Stimulated activated CD4-positive, alpha-beta T cell treated with anti-CD3 and anti-CD28 coated beads, Interleukin-2, amount 100 ng/mL, for 4 hours (primary cell): ENCODE data around the gene KIRREL3.
"Not testable (repeated sequence)": the region's sequence is repeated elsewhere in the genome, so short reads cannot be mapped to it uniquely, and the experiment has no call there.

Source experiments
- DNase-seq: peaks from one replicate; pipeline ENCODE4 v3.0.0-alpha.2; 2020; ENCODE audit warnings: low read depth

The KIRREL3 gene

GRCh38 chr11:126398721-126399120 lies 601.8 kb downstream of the KIRREL3 start:
- DNase-seq, result no peak

- no peak for DNase-seq
Observed at GRCh38 chr11:126398296-126398695, 602.3 kb downstream of the KIRREL3 start.

DNA sequence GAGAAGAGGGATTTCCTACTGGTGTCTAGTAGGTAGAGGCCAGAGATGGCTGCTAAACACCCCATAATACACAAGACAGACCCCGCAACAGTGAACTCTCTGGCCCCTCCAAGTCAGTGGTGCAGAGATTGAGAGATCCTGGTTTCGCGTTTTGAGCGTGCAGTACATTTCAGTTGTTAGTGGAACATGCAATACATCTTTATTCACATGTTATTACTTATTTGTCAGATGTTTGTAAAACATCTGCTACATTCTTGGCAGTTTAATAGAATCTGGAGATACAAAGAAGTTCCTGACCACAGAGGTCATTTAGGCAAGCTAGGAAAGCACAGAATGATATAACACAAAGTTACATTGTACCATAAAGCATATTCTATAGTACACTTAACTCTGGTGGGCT lies 603.6 kb downstream of the KIRREL3 start:
- DNase-seq, result no peak

GRCh38 chr11:126396266-126396665 lies 604.3 kb downstream of the KIRREL3 start:
- DNase-seq, result not testable (repeated sequence)

DNA sequence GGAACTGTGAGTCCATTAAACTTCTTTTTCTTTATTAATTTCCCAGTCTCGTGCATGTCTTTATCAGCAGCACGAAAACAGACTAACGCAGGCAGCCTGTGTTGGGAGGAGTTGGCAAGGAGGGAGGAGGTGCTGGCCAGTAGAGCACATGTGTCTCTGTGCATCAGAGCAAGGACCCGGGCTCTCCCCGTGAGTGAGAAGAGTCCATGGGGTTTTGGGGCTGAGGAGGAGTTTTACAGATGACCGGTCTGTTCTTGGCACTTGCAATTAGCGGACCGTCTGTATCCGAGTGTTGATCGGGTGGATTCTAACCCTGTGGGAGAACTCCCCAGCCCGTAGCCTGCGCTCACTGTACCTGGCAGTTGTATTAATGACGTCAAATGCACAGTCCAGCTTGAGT lies 604.8 kb downstream of the KIRREL3 start:
- DNase-seq, result not testable (repeated sequence)

DNA sequence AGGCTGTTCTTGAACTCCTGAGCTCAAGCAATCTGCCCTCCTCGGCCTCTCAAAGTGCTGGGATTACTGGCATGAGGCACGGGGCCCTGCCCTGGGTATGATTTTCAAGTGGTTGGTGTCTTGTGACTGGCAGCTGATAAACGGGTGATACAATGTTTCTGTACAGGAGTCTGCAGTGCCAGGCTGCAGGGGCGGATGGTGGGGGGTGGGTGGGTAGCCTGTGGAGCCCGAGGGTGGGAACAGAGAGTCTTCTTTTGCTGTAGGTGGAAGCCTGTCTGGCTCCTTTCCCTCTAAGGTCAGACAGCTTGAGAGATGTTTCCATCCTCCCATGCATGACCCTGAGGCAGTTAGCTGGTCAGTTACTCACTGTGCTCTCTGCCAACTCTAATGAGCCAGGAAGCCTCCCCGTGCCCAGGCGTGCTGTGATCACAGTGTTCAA lies 605.9 kb downstream of the KIRREL3 start:
- not testable (repeated sequence) for DNase-seq

DNA sequence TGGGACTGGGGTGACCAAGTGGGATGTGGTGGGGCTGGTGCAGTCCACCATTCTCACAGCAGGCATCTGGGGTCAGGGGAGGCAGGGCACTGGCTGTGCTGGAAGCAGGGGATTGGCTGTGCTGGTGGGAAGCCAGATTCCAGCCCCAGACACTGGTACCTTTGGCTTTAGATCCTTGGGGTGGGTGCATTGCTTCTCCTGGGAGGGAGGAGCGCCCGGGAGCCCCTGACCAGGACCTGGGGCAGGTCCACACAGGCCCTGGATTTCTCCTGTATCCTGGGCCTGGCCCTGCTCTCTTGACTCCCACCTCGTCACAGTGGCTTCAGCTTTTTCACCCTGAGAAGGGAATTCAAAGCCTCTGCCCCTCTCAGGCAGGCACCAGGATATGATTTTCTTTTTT lies 606.5 kb downstream of the KIRREL3 start:
- DNase-seq, result no peak

DNA sequence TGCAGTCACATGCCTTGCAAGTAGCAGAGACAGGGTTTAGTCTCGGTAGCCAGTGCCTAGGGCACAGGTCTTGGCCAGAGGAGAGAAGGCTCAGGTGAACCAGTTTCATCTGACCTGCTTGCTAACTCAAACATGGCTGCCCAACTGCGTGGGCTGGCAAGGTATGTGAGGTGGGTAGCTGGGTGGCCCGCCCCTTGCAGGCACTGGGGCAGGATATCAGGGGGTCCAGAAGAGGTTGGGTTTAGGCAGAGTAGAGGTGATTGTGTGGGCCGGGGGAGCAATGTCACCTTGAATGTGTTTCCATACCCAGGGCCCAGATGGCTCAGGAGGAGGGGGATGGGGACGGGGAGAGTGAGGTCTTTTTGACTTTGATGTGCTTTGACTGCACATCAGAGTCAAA lies 607.4 kb downstream of the KIRREL3 start:
- no peak for DNase-seq

DNA sequence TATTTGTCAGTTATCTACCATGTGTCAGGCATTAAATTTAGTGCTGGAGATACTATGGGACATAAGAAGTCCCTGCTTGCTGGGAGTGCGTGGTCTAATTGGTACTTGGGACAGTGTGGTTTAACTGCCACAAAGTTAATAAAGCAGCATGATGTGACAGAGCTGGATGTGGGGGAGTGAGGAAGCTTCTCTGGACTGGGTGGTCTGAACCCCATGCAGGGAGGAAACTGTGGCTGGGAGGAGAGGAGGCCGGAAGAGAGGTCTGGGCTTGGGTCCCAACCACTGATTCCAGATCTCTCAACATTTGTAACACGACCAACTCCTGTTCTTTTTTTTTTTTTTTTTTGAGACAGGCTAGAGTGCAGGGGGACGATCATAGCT lies 607.9 kb downstream of the KIRREL3 start:
- DNase-seq, result no peak

DNA sequence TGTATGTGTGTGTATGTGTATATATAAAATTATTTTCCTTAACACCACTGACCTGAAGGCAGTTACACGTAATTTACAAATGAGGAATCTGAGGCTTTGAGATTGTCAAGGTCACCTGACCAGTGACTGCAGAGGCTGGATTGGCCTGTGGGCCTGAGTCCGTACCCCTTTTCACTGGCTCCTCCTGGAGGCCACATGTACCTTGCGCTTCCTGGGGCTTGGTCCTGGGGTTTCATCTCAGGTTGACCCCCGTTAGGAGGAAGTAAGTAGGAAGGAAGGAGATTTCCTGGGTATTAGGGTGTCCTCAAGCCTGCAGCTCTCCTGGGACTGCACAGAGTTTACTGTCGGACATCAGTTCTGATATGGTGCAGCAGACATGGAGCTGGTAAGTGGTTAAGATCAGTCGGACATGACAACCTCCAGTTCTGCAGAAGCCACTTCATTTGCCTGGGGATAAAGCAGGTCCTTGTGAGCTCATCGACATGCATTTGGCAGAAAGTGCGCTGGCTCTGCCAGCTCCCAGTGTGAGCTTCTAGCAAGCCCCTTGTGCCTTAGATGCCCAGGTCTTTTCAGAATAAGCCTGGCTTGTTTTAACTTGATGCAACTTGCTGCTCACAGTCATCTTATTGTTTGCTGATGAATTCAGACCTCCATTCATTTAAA lies 608.5 kb downstream of the KIRREL3 start:
- DNase-seq, result no peak

GRCh38 chr11:126391286-126391954 lies 609.1 kb downstream of the KIRREL3 start:
- no peak for DNase-seq

- DNase-seq, result no peak
Observed at GRCh38 chr11:126390272-126390867, 610.2 kb downstream of the KIRREL3 start.

GRCh38 chr11:126387857-126388256 lies 612.7 kb downstream of the KIRREL3 start:
- no peak for DNase-seq

DNA sequence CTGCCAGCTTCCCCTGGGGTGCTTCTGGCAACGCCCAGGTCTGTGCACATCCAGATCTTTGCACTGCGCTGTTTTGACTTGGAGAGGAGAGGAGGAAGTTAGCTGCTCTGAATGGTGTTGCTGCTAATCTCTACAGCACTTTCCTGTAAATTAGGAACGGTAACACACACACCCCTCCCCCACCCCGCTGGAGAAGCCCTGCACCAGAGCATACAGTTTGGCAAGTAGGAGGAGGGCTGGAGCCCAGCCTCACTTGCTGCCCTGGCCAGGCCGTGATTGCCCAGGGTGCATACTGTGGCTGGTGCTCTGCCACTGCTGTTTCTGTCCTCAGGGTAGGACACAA lies 613.9 kb downstream of the KIRREL3 start:
- DNase-seq, result not testable (repeated sequence)

GRCh38 chr11:126385991-126386728 lies 614.4 kb downstream of the KIRREL3 start:
- no peak for DNase-seq

DNA sequence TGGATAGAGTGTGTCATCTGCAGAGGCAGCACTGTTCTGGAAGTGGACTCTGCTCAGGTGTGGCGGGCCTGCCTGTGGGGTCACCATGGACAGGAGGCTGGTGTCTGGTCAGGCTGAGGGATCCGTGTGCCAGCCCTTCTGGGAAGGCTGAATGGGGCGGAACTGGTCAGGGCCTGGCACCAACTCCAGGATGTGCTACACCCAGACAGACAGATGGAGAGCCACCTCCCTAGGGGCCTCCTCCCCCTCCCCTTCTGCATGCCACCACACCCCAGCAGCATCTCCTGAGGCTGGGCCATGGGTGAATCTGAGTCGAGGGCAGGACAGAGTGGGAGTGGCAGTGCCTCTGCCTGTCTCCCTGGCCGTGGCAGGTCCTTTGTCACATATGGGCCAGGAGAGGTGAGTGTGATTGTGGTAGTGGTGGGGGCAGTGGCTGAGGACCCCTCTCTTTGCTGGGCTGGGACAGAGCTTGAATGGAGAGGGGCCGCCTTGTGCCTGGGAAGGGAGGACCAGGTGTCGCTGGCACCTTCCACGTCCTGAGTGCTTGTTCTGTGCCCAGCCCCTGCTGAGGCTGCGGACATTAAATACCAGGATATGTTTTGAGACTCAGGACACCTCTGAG lies 616.0 kb downstream of the KIRREL3 start:
- no peak for DNase-seq

GRCh38 chr11:126383339-126384335 lies 616.9 kb downstream of the KIRREL3 start:
- DNase-seq, result no peak

DNA sequence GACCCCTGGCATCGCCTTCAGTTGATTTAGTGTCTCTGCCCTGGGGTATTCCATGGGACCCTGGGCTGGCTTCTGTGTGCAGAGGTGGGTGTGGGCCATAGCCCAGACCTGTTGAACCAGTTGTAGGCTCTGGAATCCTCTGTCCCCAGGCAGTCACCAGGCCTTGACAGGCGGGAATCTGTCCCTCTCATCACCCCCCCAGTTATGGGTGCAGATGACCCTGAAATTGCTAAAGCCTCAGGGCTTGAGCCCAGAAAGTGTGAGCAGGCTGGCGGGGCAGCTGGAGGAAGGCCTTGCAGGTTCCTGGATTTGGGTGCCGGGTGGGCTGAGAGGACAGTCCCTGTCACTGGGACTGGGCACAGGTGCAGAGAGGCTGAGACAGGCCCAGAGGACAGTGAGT lies 617.9 kb downstream of the KIRREL3 start:
- not testable (repeated sequence) for DNase-seq

DNA sequence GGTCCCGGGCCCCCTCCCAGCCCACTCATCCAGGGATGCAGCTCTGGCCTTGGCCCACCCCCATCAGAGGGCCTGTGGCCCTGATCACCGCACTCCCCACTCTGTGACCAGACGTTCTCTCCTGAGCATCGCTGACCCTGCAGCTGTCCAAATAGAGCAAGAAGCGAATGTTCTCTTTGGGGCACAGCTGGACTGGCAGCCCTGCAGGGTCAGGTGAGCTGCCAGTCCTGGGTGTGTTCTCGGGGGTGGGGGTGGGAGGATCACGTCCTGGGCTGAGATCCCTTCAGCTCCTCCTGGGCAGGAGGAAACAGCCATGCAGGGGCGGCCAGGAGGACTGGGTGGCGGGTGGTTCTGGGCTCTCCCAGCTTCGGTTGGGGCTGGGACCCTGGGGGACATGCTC lies 618.6 kb downstream of the KIRREL3 start:
- not testable (repeated sequence) for DNase-seq

GRCh38 chr11:126380909-126381308 lies 619.7 kb downstream of the KIRREL3 start:
- DNase-seq, result no peak

DNA sequence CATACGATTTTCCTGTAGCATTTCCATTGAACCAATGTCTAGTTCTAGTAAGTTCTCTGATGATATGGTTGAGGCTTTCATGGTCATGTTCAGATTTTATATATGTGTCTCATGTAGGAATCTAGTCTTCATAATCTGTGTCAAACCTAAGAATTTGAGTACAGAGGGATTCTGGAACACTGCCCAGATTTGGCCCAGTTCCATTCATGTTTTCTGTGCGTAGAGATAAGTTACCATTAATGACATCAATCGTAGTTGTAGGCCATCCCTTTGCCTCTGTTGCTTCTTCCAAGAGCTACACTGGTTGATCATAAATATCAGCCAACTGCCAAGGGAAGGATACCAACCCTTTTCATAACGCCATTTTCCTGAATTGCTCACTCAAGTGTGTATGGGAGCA lies 621.8 kb downstream of the KIRREL3 start:
- no peak for DNase-seq
